ENCODE data around the gene VPS13D. TPM values are rescaled to one million over a fixed set of nuclear protein-coding genes. Genes with fewer than 3 reads are reported as not detected.

Gene VPS13D
- total and polyA plus RNA-seq, 2 experiments from 2014 or later: 10.7 to 34.9 TPM

DNA sequence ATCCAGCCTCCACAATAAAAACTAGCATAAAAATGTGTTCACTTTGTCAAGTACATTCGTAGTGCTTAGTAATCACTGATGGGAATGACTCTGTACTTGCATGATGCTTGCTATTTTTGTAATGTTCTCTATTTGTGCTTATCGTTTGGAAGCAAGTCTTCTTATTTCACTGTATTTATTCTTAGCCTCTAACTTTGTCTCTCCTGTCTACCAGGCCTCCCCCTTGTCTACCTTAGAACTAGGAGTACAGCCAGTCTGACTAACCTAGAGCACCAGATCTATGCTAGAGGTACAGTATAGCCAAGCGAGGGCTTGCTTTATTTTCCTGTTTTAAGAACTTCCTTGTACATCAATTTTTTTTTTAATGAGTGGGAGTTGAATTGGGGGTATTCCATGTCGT, 108.2 kb downstream of the VPS13D start:
- DNase-seq (ENCODE audit: low spot score): no peak

More for the DNA sequence above, 108.2 kb downstream of the VPS13D start:
- H3K27ac Mint-ChIP-seq: 0 out of 2 replicates have a peak overlapping the region, but pooled peaks have one; percentile 20
- Histone ChIP-seq H3K36me3 (ENCODE audit: insufficient read depth) (peaks cover 12% of the 10 kb centered on the region; the same call in 1 of the 2 replicates), H3K9me2 (ENCODE audit: insufficient read depth) (no peaks in the 10 kb centered on the region), H3K27me3 (ENCODE audit: insufficient read depth) (no peaks in the 10 kb centered on the region), H3K4me2 (no peak overlapping the region), H3F3A (replicated peaks; ENCODE audit: low read depth) (no peaks in the 10 kb centered on the region), H4K20me1 (replicated peaks; ENCODE audit: insufficient read depth) (no peaks in the 10 kb centered on the region), H3K4me3 (no peak overlapping the region), H3K79me2 (replicated peaks; ENCODE audit: insufficient read depth) (no peaks in the 10 kb centered on the region), H3K4me1 (ENCODE audit: insufficient read depth) (0 out of 2 replicates have a peak, but pooled peaks cover 6% of the 10 kb centered on the region), H3K27ac (ENCODE audit: low read depth) (no peak overlapping the region), H2AFZ (no peak overlapping the region)
- H3K4me3 Mint-ChIP-seq: no peak overlapping the region
- peaks cover 23% of the 10 kb centered on the region for H3K4me1 Mint-ChIP-seq
- H3K9me3 Mint-ChIP-seq: no peaks in the 10 kb centered on the region
- H3K36me3 Mint-ChIP-seq (ENCODE audit: low read depth): peaks cover 15% of the 10 kb centered on the region; the same call in 2 of the 3 replicates
- no peak for ATAC-seq
- no peaks in the 10 kb centered on the region for H3K27me3 Mint-ChIP-seq (ENCODE audit: insufficient read depth, low read depth, poor library complexity)
- TF ChIP-seq, protein P1, sequence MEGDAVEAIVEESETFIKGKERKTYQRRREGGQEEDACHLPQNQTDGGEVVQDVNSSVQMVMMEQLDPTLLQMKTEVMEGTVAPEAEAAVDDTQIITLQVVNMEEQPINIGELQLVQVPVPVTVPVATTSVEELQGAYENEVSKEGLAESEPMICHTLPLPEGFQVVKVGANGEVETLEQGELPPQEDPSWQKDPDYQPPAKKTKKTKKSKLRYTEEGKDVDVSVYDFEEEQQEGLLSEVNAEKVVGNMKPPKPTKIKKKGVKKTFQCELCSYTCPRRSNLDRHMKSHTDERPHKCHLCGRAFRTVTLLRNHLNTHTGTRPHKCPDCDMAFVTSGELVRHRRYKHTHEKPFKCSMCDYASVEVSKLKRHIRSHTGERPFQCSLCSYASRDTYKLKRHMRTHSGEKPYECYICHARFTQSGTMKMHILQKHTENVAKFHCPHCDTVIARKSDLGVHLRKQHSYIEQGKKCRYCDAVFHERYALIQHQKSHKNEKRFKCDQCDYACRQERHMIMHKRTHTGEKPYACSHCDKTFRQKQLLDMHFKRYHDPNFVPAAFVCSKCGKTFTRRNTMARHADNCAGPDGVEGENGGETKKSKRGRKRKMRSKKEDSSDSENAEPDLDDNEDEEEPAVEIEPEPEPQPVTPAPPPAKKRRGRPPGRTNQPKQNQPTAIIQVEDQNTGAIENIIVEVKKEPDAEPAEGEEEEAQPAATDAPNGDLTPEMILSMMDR (conservative IDR thresholded peaks at IDR 0.05; ENCODE audit: low read depth in 2 of 2): no peak
- no peak for TF ChIP-seq NANOG (IDR thresholded peaks at IDR 0.05; ENCODE audit: borderline replicate concordance)
- TF ChIP-seq CREB1 (CRISPR knock-in tag; IDR thresholded peaks at IDR 0.05; ENCODE audit: low read depth): no peak
- no peak for TF ChIP-seq STAT1 (IDR thresholded peaks at IDR 0.05; ENCODE audit: unreplicated experiment)
- no peak for TF ChIP-seq EZH2 (IDR thresholded peaks at IDR 0.05; ENCODE audit: low read depth, unreplicated experiment)
- TF ChIP-seq EZH2phosphoT487 (IDR thresholded peaks at IDR 0.05; ENCODE audit: unreplicated experiment): no peak
- no peak for TF ChIP-seq ZNF114 (CRISPR knock-in tag; IDR thresholded peaks at IDR 0.05)
- TF ChIP-seq POLR2AphosphoS5 (IDR thresholded peaks at IDR 0.05; ENCODE audit: low read depth): no peak
- TF ChIP-seq, protein P2, sequence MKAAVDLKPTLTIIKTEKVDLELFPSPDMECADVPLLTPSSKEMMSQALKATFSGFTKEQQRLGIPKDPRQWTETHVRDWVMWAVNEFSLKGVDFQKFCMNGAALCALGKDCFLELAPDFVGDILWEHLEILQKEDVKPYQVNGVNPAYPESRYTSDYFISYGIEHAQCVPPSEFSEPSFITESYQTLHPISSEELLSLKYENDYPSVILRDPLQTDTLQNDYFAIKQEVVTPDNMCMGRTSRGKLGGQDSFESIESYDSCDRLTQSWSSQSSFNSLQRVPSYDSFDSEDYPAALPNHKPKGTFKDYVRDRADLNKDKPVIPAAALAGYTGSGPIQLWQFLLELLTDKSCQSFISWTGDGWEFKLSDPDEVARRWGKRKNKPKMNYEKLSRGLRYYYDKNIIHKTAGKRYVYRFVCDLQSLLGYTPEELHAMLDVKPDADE (IDR thresholded peaks at IDR 0.05): no peak
- no peak for TF ChIP-seq JUNB (IDR thresholded peaks at IDR 0.05; ENCODE audit: unreplicated experiment)
- no peak for TF ChIP-seq ZNF331 (CRISPR knock-in tag; IDR thresholded peaks at IDR 0.05; ENCODE audit: low read depth)
- TF ChIP-seq, protein P3, sequence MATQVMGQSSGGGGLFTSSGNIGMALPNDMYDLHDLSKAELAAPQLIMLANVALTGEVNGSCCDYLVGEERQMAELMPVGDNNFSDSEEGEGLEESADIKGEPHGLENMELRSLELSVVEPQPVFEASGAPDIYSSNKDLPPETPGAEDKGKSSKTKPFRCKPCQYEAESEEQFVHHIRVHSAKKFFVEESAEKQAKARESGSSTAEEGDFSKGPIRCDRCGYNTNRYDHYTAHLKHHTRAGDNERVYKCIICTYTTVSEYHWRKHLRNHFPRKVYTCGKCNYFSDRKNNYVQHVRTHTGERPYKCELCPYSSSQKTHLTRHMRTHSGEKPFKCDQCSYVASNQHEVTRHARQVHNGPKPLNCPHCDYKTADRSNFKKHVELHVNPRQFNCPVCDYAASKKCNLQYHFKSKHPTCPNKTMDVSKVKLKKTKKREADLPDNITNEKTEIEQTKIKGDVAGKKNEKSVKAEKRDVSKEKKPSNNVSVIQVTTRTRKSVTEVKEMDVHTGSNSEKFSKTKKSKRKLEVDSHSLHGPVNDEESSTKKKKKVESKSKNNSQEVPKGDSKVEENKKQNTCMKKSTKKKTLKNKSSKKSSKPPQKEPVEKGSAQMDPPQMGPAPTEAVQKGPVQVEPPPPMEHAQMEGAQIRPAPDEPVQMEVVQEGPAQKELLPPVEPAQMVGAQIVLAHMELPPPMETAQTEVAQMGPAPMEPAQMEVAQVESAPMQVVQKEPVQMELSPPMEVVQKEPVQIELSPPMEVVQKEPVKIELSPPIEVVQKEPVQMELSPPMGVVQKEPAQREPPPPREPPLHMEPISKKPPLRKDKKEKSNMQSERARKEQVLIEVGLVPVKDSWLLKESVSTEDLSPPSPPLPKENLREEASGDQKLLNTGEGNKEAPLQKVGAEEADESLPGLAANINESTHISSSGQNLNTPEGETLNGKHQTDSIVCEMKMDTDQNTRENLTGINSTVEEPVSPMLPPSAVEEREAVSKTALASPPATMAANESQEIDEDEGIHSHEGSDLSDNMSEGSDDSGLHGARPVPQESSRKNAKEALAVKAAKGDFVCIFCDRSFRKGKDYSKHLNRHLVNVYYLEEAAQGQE (IDR thresholded peaks at IDR 0.05; ENCODE audit: unreplicated experiment): no peak
- TF ChIP-seq, protein P4, sequence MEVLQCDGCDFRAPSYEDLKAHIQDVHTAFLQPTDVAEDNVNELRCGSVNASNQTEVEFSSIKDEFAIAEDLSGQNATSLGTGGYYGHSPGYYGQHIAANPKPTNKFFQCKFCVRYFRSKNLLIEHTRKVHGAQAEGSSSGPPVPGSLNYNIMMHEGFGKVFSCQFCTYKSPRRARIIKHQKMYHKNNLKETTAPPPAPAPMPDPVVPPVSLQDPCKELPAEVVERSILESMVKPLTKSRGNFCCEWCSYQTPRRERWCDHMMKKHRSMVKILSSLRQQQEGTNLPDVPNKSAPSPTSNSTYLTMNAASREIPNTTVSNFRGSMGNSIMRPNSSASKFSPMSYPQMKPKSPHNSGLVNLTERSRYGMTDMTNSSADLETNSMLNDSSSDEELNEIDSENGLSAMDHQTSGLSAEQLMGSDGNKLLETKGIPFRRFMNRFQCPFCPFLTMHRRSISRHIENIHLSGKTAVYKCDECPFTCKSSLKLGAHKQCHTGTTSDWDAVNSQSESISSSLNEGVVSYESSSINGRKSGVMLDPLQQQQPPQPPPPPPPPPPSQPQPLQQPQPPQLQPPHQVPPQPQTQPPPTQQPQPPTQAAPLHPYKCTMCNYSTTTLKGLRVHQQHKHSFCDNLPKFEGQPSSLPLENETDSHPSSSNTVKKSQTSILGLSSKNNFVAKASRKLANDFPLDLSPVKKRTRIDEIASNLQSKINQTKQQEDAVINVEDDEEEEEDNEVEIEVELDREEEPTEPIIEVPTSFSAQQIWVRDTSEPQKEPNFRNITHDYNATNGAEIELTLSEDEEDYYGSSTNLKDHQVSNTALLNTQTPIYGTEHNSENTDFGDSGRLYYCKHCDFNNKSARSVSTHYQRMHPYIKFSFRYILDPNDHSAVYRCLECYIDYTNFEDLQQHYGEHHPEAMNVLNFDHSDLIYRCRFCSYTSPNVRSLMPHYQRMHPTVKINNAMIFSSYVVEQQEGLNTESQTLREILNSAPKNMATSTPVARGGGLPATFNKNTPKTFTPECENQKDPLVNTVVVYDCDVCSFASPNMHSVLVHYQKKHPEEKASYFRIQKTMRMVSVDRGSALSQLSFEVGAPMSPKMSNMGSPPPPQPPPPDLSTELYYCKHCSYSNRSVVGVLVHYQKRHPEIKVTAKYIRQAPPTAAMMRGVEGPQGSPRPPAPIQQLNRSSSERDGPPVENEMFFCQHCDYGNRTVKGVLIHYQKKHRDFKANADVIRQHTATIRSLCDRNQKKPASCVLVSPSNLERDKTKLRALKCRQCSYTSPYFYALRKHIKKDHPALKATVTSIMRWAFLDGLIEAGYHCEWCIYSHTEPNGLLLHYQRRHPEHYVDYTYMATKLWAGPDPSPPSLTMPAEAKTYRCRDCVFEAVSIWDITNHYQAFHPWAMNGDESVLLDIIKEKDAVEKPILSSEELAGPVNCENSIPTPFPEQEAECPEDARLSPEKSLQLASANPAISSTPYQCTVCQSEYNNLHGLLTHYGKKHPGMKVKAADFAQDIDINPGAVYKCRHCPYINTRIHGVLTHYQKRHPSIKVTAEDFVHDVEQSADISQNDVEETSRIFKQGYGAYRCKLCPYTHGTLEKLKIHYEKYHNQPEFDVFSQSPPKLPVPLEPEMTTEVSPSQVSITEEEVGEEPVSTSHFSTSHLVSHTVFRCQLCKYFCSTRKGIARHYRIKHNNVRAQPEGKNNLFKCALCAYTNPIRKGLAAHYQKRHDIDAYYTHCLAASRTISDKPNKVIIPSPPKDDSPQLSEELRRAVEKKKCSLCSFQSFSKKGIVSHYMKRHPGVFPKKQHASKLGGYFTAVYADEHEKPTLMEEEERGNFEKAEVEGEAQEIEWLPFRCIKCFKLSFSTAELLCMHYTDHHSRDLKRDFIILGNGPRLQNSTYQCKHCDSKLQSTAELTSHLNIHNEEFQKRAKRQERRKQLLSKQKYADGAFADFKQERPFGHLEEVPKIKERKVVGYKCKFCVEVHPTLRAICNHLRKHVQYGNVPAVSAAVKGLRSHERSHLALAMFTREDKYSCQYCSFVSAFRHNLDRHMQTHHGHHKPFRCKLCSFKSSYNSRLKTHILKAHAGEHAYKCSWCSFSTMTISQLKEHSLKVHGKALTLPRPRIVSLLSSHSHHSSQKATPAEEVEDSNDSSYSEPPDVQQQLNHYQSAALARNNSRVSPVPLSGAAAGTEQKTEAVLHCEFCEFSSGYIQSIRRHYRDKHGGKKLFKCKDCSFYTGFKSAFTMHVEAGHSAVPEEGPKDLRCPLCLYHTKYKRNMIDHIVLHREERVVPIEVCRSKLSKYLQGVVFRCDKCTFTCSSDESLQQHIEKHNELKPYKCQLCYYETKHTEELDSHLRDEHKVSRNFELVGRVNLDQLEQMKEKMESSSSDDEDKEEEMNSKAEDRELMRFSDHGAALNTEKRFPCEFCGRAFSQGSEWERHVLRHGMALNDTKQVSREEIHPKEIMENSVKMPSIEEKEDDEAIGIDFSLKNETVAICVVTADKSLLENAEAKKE (CRISPR knock-in tag; IDR thresholded peaks at IDR 0.05): no peak

Measured in GM23338 (cell line).